A549 (cell line): ENCODE data around the gene PARD6A.

Experiments
- EP300 ChIP-seq, 2 experiments: fragments of >200 bp; sonication (Bioruptor Twin); formaldehyde crosslinking; IDR thresholded peaks; 2 replicates in 1 of 2; 3 replicates in 1 of 2; pipeline ENCODE4 v1.6.1; 2016 to 2017
- RCOR1 ChIP-seq: fragments of 150-350 bp; IDR thresholded peaks from 2 replicates; pipeline ENCODE4 v1.6.1; 2014; ENCODE audit warnings: antibody characterized with exemption, low read length, low read depth
- ZFP36 ChIP-seq: fragments of 450-650 bp; IDR thresholded peaks from 2 replicates; pipeline ENCODE4 v1.6.1; 2014; ENCODE audit warnings: borderline replicate concordance; ENCODE audit not compliant: partially characterized antibody
- TF ChIP-seq, protein P1 (sequence below): fragments of >200 bp; sonication (Bioruptor Twin); formaldehyde crosslinking; IDR thresholded peaks from 3 replicates; pipeline ENCODE4 v1.5.1; 2016
- TF ChIP-seq, protein P2 (sequence below): fragments of 150-350 bp; IDR thresholded peaks from 2 replicates; pipeline ENCODE4 v1.6.1; 2014; ENCODE audit warnings: low read depth, mild to moderate bottlenecking, low read length

DNA sequence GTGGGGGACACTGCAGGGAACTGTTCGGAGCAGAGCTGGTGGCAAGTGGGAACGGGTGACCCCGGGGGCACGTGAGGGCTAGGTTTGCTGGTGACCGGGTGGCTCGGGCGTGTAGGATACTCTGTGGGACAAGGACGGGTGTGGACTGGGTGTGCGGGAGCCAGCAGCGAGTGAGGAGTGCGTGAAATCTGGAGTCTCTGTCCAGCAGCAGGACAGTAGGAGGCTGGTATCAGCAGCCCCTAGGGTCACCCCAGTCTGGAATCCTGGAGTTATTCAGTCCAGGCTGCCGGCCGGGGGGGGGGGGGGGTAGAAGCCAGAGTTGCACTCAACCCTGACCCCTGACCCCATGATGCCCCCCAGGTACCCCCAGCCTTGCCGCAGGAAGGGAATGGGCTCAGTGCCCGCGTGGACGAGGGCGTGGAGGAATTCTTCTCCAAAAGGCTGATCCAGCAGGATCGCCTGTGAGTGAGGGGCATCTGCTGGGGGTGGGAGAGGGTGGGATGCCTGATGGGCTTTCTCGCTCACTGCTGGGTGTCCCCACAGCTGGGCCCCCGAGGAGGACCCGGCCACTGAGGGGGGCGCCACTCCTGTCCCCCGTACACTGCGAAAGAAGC lies 6.9 kb upstream of the PARD6A start:
- TF ChIP-seq, protein P1, sequence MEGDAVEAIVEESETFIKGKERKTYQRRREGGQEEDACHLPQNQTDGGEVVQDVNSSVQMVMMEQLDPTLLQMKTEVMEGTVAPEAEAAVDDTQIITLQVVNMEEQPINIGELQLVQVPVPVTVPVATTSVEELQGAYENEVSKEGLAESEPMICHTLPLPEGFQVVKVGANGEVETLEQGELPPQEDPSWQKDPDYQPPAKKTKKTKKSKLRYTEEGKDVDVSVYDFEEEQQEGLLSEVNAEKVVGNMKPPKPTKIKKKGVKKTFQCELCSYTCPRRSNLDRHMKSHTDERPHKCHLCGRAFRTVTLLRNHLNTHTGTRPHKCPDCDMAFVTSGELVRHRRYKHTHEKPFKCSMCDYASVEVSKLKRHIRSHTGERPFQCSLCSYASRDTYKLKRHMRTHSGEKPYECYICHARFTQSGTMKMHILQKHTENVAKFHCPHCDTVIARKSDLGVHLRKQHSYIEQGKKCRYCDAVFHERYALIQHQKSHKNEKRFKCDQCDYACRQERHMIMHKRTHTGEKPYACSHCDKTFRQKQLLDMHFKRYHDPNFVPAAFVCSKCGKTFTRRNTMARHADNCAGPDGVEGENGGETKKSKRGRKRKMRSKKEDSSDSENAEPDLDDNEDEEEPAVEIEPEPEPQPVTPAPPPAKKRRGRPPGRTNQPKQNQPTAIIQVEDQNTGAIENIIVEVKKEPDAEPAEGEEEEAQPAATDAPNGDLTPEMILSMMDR, result no peak
- TF ChIP-seq, protein P2, sequence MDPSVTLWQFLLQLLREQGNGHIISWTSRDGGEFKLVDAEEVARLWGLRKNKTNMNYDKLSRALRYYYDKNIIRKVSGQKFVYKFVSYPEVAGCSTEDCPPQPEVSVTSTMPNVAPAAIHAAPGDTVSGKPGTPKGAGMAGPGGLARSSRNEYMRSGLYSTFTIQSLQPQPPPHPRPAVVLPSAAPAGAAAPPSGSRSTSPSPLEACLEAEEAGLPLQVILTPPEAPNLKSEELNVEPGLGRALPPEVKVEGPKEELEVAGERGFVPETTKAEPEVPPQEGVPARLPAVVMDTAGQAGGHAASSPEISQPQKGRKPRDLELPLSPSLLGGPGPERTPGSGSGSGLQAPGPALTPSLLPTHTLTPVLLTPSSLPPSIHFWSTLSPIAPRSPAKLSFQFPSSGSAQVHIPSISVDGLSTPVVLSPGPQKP, result no peak
- TF ChIP-seq RCOR1, result no peak
- no peak for TF ChIP-seq ZFP36
- TF ChIP-seq EP300 (IDR thresholded peaks at IDR 0.05), result no peak
